ENCODE results near the gene TPM2. TPM values are rescaled to one million over a fixed set of nuclear protein-coding genes. Genes with fewer than 3 reads are reported as not detected.

Gene TPM2
- total RNA-seq, 1 experiment from 2014 or later, result 12.1 TPM

Other genes with a start within 250 kb of the TPM2 start
- gene RUSC2, start 199.8 kb downstream of the TPM2 start, total RNA-seq (2014; rRNA removed; shearing (Covaris generic)), result 11.5 and 24.3 TPM in 2 replicates
- 7.1 and 11.0 TPM in 2 replicates for gene TESK1, start 84.7 kb downstream of the TPM2 start, total RNA-seq (2014; rRNA removed; shearing (Covaris generic))
- gene CD72, start 71.5 kb downstream of the TPM2 start, total RNA-seq (2014; rRNA removed; shearing (Covaris generic)), result 0.05 and 4.1 TPM in 2 replicates
- gene SIT1, start 39.0 kb downstream of the TPM2 start, total RNA-seq (2014; rRNA removed; shearing (Covaris generic)), result not detected in 2 replicates
- gene RMRP, start 31.9 kb downstream of the TPM2 start, total RNA-seq (2014; rRNA removed; shearing (Covaris generic)), result 4,274 and 18,093 TPM in 2 replicates
- 4.5 and 7.3 TPM in 2 replicates for gene CCDC107, start 31.6 kb downstream of the TPM2 start, total RNA-seq (2014; rRNA removed; shearing (Covaris generic))
- gene ARHGEF39, start 24.7 kb downstream of the TPM2 start, total RNA-seq (2014; rRNA removed; shearing (Covaris generic)), result 3.0 and 5.7 TPM in 2 replicates
- gene CA9, start 16.0 kb downstream of the TPM2 start, total RNA-seq (2014; rRNA removed; shearing (Covaris generic)), result 38.2 and 67.0 TPM in 2 replicates
- gene TLN1, start 42.3 kb upstream of the TPM2 start, total RNA-seq (2014; rRNA removed; shearing (Covaris generic)), result 110 and 215 TPM in 2 replicates
- gene CREB3, start 42.7 kb upstream of the TPM2 start, total RNA-seq (2014; rRNA removed; shearing (Covaris generic)), result 133 and 168 TPM in 2 replicates
- gene GBA2, start 59.3 kb upstream of the TPM2 start, total RNA-seq (2014; rRNA removed; shearing (Covaris generic)), result 19.6 and 22.2 TPM in 2 replicates
- 17.5 and 22.4 TPM in 2 replicates for gene RGP1, start 59.4 kb upstream of the TPM2 start, total RNA-seq (2014; rRNA removed; shearing (Covaris generic))
- gene MSMP, start 64.4 kb upstream of the TPM2 start, total RNA-seq (2014; rRNA removed; shearing (Covaris generic)), result not detected in 2 replicates
- gene NPR2, start 101.7 kb upstream of the TPM2 start, total RNA-seq (2014; rRNA removed; shearing (Covaris generic)), result 4.4 and 7.6 TPM in 2 replicates
- 0.86 and 2.3 TPM in 2 replicates for gene SPAG8, start 122.3 kb upstream of the TPM2 start, total RNA-seq (2014; rRNA removed; shearing (Covaris generic))
- 53.5 and 92.9 TPM in 2 replicates for gene HINT2, start 125.1 kb upstream of the TPM2 start, total RNA-seq (2014; rRNA removed; shearing (Covaris generic))
- not detected in 2 replicates for gene FAM221B, start 138.8 kb upstream of the TPM2 start, total RNA-seq (2014; rRNA removed; shearing (Covaris generic))
- 1.9 and 4.2 TPM in 2 replicates for gene TMEM8B, start 139.3 kb upstream of the TPM2 start, total RNA-seq (2014; rRNA removed; shearing (Covaris generic))
- gene OR13J1, start 180.5 kb upstream of the TPM2 start, total RNA-seq (2014; rRNA removed; shearing (Covaris generic)), result not detected in 2 replicates
- gene HRCT1, start 216.3 kb upstream of the TPM2 start, total RNA-seq (2014; rRNA removed; shearing (Covaris generic)), result 1.6 and 3.1 TPM in 2 replicates
- not detected in 2 replicates for gene SPAAR, start 219.6 kb upstream of the TPM2 start, total RNA-seq (2014; rRNA removed; shearing (Covaris generic))

Measured in M059J (cell line).